Measurements from ENCODE around the gene OR1S1.

DNA sequence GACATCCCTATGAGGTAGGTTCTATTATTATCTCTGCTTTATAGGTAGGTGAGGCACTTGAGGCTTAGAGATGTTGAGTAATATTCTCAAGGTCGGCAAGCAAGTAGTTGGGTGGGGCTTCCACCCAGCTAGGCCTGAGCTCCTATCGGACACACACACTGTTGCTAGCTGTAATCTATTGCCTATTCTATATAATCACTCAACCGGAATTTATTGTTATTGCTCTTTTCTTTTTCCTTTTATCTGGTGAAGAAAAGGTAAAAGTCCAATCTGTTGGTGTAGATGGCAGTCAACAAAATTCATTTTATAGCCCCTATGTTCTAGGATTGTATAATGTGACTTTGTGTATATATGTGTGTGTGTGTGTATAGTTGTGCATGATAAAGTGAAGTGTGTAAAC, 20.3 kb upstream of the OR1S1 start:
- TF ChIP-seq, protein P1, sequence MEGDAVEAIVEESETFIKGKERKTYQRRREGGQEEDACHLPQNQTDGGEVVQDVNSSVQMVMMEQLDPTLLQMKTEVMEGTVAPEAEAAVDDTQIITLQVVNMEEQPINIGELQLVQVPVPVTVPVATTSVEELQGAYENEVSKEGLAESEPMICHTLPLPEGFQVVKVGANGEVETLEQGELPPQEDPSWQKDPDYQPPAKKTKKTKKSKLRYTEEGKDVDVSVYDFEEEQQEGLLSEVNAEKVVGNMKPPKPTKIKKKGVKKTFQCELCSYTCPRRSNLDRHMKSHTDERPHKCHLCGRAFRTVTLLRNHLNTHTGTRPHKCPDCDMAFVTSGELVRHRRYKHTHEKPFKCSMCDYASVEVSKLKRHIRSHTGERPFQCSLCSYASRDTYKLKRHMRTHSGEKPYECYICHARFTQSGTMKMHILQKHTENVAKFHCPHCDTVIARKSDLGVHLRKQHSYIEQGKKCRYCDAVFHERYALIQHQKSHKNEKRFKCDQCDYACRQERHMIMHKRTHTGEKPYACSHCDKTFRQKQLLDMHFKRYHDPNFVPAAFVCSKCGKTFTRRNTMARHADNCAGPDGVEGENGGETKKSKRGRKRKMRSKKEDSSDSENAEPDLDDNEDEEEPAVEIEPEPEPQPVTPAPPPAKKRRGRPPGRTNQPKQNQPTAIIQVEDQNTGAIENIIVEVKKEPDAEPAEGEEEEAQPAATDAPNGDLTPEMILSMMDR (IDR thresholded peaks at IDR 0.05): no peak
- no peak for TF ChIP-seq POLR2A (IDR thresholded peaks at IDR 0.05)
